OCI-LY7 (cell line): ENCODE measurements around the gene SNHG17.

Source experiments
- CTCF ChIP-seq: fragments of 200-600 bp; sonication (generic); conservative IDR thresholded peaks from 2 replicates; pipeline ENCODE4 v1.5.1; 2014; ENCODE audit warnings: mild to moderate bottlenecking, antibody characterized with exemption, low read length, moderate library complexity, mixed read lengths
- EZH2phosphoT487 ChIP-seq: fragments of 200-600 bp; sonication (generic); IDR thresholded peaks from 2 replicates; pipeline ENCODE4 v1.6.1; 2018; ENCODE audit warnings: low read depth, borderline replicate concordance, mild to moderate bottlenecking, mixed run types, antibody characterized with exemption, low read length, moderate library complexity, mixed read lengths

- TF ChIP-seq CTCF (no peak), EZH2phosphoT487 (no peak)
Observed at GRCh38 chr20:38386004-38386403, 49.1 kb downstream of the SNHG17 start.
